Activated CD8-positive, alpha-beta T cell treated with anti-CD3 and anti-CD28 coated beads for 36 hours (primary cell): ENCODE measurements around the gene PTPRG. TPM values are rescaled to one million over a fixed set of nuclear protein-coding genes. Genes with fewer than 3 reads are reported as not detected.

ENCODE experiments used
- ATAC-seq: fragments of 200-7000 bp; cut with Tn5 transposase; one replicate; pipeline ENCODE4 v1.10.0; 2021; ENCODE audit warnings: mild to moderate bottlenecking, moderate library complexity
- CTCF ChIA-PET: fragments of 350-600 bp; sonication (Branson Sonifier 250); formaldehyde crosslinking; loops from one replicate; lab custom pipeline; 2021; ENCODE audit warnings: antibody characterized with exemption; lab: Charles Lee
- POLR2A ChIA-PET: fragments of 350-600 bp; sonication (Branson Sonifier 250); formaldehyde crosslinking; loops from one replicate; lab custom pipeline; 2021; ENCODE audit warnings: antibody characterized with exemption; lab: Charles Lee
- DNase-seq: peaks from one replicate; pipeline ENCODE4 v3.0.0-alpha.2; 2020
- H3K27ac Mint-ChIP-seq: one replicate; pipeline ENCODE4 v1.8.0; 2021; ENCODE audit warnings: mild to moderate bottlenecking, mixed read lengths
- H3K27me3 Mint-ChIP-seq: one replicate; pipeline ENCODE4 v1.8.0; 2021; ENCODE audit warnings: mixed read lengths
- H3K36me3 Mint-ChIP-seq: one replicate; pipeline ENCODE4 v1.8.0; 2021; ENCODE audit warnings: low read depth, mixed read lengths
- H3K4me1 Mint-ChIP-seq: one replicate; pipeline ENCODE4 v1.8.0; 2021; ENCODE audit warnings: low read depth, mixed read lengths
- H3K4me3 Mint-ChIP-seq: one replicate; pipeline ENCODE4 v1.8.0; 2021; ENCODE audit warnings: mild to moderate bottlenecking, moderate library complexity, mixed read lengths
- H3K9me3 Mint-ChIP-seq: one replicate; pipeline ENCODE4 v1.8.0; 2021; ENCODE audit warnings: mixed read lengths
- intact Hi-C: fragments of 100-400 bp; cut with micrococcal nuclease; formaldehyde crosslinking; loops from one replicate; pipeline ENCODE4 v1.10.0; 2022
- total RNA-seq, 2 experiments: library from RNA; stranded (reverse); gene quantifications; one replicate each; pipeline ENCODE4 v1.2.3, GENCODE V29; 2021
- TF ChIP-seq, protein P1 (sequence below): fragments of 200-600 bp; IDR thresholded peaks from one replicate; pipeline ENCODE4 v1.8.0; 2022; ENCODE audit warnings: antibody characterized with exemption, mild to moderate bottlenecking

Gene PTPRG
- total RNA-seq, 2 experiments from 2014 or later, result not detected

DNA sequence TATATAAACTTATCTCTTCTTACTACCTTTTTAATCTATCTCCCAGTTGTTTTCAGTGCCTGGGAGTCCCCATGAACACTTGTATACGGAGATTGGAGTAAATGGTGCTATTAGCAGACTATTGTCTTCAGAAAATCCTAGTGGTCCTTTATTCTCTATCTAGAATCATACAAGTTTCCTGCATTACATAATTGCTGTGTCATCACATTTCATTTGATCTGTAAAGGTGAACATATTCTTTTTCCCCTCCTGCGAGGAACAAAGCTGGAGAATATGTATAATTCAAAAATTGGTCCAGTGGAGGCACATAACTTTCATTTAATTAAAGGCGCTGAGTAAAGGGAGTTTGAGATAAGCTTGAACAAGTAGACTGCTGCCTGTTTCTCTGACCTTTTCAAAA lies 487.2 kb downstream of the PTPRG start:
- ChIA-PET CTCF (no interaction called here), POLR2A (no interaction called here)
- DNase-seq, result no peak
- TF ChIP-seq, protein P1, sequence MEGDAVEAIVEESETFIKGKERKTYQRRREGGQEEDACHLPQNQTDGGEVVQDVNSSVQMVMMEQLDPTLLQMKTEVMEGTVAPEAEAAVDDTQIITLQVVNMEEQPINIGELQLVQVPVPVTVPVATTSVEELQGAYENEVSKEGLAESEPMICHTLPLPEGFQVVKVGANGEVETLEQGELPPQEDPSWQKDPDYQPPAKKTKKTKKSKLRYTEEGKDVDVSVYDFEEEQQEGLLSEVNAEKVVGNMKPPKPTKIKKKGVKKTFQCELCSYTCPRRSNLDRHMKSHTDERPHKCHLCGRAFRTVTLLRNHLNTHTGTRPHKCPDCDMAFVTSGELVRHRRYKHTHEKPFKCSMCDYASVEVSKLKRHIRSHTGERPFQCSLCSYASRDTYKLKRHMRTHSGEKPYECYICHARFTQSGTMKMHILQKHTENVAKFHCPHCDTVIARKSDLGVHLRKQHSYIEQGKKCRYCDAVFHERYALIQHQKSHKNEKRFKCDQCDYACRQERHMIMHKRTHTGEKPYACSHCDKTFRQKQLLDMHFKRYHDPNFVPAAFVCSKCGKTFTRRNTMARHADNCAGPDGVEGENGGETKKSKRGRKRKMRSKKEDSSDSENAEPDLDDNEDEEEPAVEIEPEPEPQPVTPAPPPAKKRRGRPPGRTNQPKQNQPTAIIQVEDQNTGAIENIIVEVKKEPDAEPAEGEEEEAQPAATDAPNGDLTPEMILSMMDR, result no peak
- intact Hi-C loops, result no loop called here
- no peak overlapping the region for H3K27ac Mint-ChIP-seq
- H3K4me3 Mint-ChIP-seq, result no peak overlapping the region
- no peak for ATAC-seq
- no peaks in the 10 kb centered on the region for H3K27me3 Mint-ChIP-seq
- no peaks in the 10 kb centered on the region for H3K9me3 Mint-ChIP-seq
- no peaks in the 10 kb centered on the region for H3K36me3 Mint-ChIP-seq
- H3K4me1 Mint-ChIP-seq, result no peaks in the 10 kb centered on the region

DNA sequence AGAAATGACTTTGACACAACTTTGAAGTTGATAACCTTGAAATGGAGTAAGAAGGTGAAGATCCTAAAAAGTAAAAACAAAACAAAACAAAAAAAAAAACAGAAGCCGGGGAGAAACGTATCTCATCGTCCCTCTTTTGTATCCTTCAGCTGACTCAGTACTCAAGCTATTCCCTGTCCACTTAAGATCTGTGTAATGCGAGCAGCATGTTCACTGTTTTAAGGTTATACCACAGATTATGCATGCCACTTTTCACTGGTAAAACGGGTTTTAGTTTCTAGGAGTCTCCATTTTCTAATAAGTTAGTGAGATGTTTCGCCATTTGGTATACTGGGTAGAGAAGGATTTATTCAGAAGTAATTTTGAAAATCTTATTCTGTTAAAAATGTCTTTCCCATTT lies 487.7 kb downstream of the PTPRG start:
- no peak for ATAC-seq
- intact Hi-C loops, result no loop called here
- no peaks in the 10 kb centered on the region for H3K36me3 Mint-ChIP-seq
- no peaks in the 10 kb centered on the region for H3K9me3 Mint-ChIP-seq
- POLR2A ChIA-PET, result no interaction called here
- no peaks in the 10 kb centered on the region for H3K27me3 Mint-ChIP-seq
- no peak overlapping the region for H3K27ac Mint-ChIP-seq
- CTCF ChIA-PET, result no interaction called here
- no peak for DNase-seq
- TF ChIP-seq, protein P1, result no peak
- H3K4me1 Mint-ChIP-seq, result no peaks in the 10 kb centered on the region
- H3K4me3 Mint-ChIP-seq, result no peak overlapping the region

DNA sequence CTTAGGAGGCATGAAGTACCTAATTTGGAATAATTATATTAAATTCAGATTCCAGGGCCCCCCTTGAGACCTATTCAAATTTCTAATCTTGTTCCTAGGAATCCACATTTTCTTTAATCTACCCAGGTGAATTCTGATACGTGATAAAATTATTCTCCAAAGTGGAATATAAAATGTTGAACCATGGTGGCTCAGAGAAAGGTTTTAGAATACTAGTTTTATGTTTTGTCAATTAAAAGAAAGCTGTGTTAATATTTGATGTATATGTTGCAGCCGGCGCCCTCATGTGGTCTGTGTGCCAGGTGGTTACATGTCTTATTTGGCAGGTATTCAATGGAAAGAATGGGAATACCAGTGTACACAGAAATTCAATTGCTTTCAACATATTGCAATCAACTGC lies 490.1 kb downstream of the PTPRG start:
- DNase-seq, result peak; percentile 9
- Mint-ChIP-seq H3K9me3 (no peaks in the 10 kb centered on the region), H3K36me3 (no peaks in the 10 kb centered on the region), H3K4me3 (no peak overlapping the region), H3K27me3 (no peaks in the 10 kb centered on the region), H3K27ac (no peak overlapping the region), H3K4me1 (no peaks in the 10 kb centered on the region)
- TF ChIP-seq, protein P1, result no peak
- ATAC-seq, result no peak
- ChIA-PET POLR2A (no interaction called here), CTCF (no interaction called here)
- intact Hi-C loops, result no loop called here

DNA sequence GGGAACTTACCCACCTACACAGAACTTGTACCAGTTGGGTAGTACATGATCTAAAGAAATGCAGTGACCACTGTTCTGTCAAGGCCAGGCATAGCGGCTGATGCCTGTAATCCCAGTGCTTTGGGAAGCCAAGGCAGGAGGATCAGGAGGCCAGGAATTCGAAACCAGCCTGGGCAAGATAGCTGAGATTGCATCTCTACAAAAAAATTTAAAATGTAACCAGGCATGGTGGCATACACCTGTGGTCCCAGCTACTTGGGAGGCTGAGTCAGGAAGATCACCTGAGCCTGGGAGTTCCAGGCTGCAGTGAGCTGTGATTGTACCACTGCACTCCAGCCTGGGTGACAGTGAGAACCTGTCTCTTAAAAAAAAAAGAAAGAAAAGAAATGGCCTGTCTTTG lies 491.0 kb downstream of the PTPRG start:
- peaks cover 2% of the 10 kb centered on the region for H3K27me3 Mint-ChIP-seq
- no peak overlapping the region for H3K27ac Mint-ChIP-seq
- POLR2A ChIA-PET, result no interaction called here
- H3K4me1 Mint-ChIP-seq, result no peaks in the 10 kb centered on the region
- TF ChIP-seq, protein P1, result no peak
- no peaks in the 10 kb centered on the region for H3K9me3 Mint-ChIP-seq
- CTCF ChIA-PET, result no interaction called here
- no peak overlapping the region for H3K4me3 Mint-ChIP-seq
- ATAC-seq (no peak), DNase-seq (no peak)
- no peaks in the 10 kb centered on the region for H3K36me3 Mint-ChIP-seq
- intact Hi-C loops, result no loop called here

DNA sequence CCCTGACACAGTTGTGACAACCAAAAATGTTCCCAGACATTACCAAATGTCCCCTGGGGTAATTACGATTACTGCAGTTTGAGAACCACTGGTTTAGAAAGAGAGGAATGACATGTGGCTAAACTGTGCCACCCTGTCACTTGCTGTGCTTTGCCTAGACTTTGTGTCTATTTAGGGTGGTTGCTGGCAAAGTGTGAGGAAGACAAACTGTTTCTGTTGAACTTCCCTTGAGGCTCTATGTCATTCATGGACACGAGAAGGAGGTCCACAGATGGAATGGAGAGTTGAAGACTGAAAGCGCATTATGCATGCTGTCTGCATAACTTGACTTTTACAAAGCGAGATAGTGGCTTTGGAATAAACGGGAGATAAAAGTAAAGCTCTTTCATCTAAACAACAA lies 495.3 kb downstream of the PTPRG start:
- H3K27me3 Mint-ChIP-seq, result peaks cover 2% of the 10 kb centered on the region
- TF ChIP-seq, protein P1, result no peak
- no peak for DNase-seq
- no peak for ATAC-seq
- ChIA-PET POLR2A (no interaction called here), CTCF (no interaction called here)
- H3K9me3 Mint-ChIP-seq, result no peaks in the 10 kb centered on the region
- no peak overlapping the region for H3K27ac Mint-ChIP-seq
- no peaks in the 10 kb centered on the region for H3K36me3 Mint-ChIP-seq
- H3K4me3 Mint-ChIP-seq, result no peak overlapping the region
- intact Hi-C loops, result no loop called here
- H3K4me1 Mint-ChIP-seq, result no peaks in the 10 kb centered on the region
